GM21619 (cell line): ENCODE results near the gene MCUB.
"Not testable (repeated sequence)": the region's sequence is repeated elsewhere in the genome, so short reads cannot be mapped to it uniquely, and the experiment has no call there.

Experiments used
- ATAC-seq: cut with Tn5 transposase; IDR thresholded peaks from one replicate; pipeline ENCODE4 v1.9.1; 2021; ENCODE audit not compliant: unreplicated experiment

MCUB gene

GRCh38 chr4:109678472-109678871 lies 118.4 kb downstream of the MCUB start:
- not testable (repeated sequence) for ATAC-seq

GRCh38 chr4:109678925-109679324 lies 118.9 kb downstream of the MCUB start:
- not testable (repeated sequence) for ATAC-seq

- ATAC-seq = no peak
Measured at GRCh38 chr4:109682875-109683274, 122.8 kb downstream of the MCUB start.

GRCh38 chr4:109683621-109684253 lies 123.7 kb downstream of the MCUB start:
- no peak for ATAC-seq

- no peak for ATAC-seq
Measured at GRCh38 chr4:109684727-109685126, 124.7 kb downstream of the MCUB start.

- peak; percentile 97 for ATAC-seq
Measured at GRCh38 chr4:109690690-109691410, 130.8 kb downstream of the MCUB start.

GRCh38 chr4:109691411-109691920 lies 131.4 kb downstream of the MCUB start:
- no peak for ATAC-seq

- no peak for ATAC-seq
Measured at GRCh38 chr4:109698656-109699055, 138.6 kb downstream of the MCUB start.

GRCh38 chr4:109699553-109700225 lies 139.6 kb downstream of the MCUB start:
- ATAC-seq = no peak

- ATAC-seq = no peak
Measured at GRCh38 chr4:109701566-109702410, 141.7 kb downstream of the MCUB start.

- peak; percentile 67 for ATAC-seq
Measured at GRCh38 chr4:109702950-109703663, 143.1 kb downstream of the MCUB start, which contains the start of gene CASP6. Gene CASP6 (minus strand): TSS chr4:109703445. CDS start chr4:109703395, 50 bp downstream.

- no peak for ATAC-seq
Measured at GRCh38 chr4:109703664-109704361, 143.8 kb downstream of the MCUB start.

- ATAC-seq = no peak
Measured at GRCh38 chr4:109708435-109708834, 148.4 kb downstream of the MCUB start.

GRCh38 chr4:109708990-109709389 lies 148.9 kb downstream of the MCUB start:
- peak; percentile 89 for ATAC-seq

GRCh38 chr4:109713500-109713899 lies 153.5 kb downstream of the MCUB start:
- ATAC-seq = no peak

- ATAC-seq = no peak
Measured at GRCh38 chr4:109718759-109719158, 158.7 kb downstream of the MCUB start.

- no peak for ATAC-seq
Measured at GRCh38 chr4:109719604-109720003, 159.6 kb downstream of the MCUB start.

- no peak for ATAC-seq
Measured at GRCh38 chr4:109721033-109721432, 161.0 kb downstream of the MCUB start.

GRCh38 chr4:109722357-109722756 lies 162.3 kb downstream of the MCUB start:
- ATAC-seq = no peak

GRCh38 chr4:109723110-109723509 lies 163.1 kb downstream of the MCUB start:
- ATAC-seq = no peak
